ELF-1 (cell line): Measurements from ENCODE around the gene MED23.

Source experiments
- DNase-seq: peaks from one replicate; pipeline ENCODE4 v3.0.0-alpha.2; 2016; ENCODE audit warnings: low read depth, low spot score

Gene MED23

DNA sequence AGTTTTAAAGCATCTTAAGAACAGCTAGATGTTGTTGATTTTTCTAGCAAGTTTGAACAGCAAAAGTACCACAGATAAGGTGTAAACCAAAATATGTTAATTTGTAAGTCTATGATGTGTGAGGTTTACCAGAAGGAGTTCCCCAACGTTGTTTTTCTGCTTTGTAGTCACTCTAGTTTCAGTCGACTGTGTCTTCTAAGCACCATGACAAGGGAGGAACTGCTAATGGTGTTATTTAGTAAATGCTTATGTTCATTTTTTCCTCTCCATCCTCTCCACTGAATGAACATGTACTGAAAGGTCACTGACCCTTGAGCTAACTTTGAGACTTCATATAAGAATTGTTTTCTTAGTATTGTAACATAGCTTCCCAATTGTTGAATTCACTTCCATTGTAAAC, 12.1 kb upstream of the MED23 start:
- DNase-seq, result no peak

DNA sequence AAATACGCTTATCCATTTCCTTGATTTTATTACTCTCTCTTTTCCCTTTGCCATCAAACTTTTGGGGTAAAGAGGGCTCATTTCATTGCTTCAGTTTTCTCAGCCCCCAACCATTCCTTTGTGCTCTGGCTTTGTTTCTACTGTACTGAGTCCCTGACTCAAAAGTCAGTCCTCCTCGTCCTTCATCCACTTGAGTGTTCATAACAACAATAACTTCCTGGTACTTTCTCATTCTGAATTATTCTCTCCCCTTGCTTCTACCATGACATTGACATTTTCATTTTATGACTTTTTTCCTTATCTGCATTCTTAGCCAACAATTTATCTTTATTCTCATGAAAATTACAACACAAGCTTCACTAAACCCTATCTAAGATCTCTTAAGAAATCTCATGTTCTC, 10.0 kb upstream of the MED23 start:
- no peak for DNase-seq

DNA sequence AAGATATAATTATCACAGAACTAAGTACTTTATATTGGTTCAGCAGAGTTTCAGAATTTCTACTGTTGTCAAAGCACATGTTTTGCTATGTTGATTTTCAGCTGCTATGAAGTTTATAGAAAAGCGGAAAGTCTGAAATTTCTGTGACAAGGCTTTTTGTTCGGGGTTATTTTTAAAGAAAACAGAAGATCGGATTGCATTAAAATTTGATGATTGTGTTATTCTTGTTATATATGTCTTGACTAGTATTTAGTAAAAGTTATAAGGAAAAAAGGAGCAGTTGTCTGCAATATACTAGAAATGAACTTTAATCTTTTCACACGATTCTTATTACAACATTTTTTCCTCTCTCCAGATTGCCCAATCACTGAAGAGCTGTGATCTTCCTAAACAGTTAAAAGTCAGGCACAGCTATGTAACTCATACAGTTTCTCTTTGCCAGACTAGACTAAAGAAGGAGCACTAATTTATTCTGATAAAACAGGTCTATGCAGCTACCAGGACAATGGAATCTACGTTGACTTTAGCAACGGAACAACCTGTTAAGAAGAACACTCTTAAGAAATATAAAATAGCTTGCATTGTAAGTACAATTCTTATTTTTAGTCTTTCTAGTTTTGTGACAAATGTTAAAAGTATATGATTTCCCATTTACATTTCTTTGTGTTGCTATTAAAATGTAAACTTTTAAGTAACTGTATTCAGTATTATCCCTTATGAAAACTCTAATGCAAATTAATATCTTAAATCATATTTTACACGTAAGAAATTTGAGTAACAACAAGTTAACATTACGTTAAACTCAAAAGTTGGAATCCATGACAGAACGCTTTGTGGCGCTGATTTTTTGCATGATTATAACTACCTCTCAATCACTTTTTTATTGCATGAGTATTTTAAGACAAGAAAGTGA, 9.1 kb upstream of the MED23 start, which contains the start of gene ENPP3:
ENPP3 (plus strand) TSS at position 423 of the 913 bp plus-strand sequence; CDS start at position 506, 83 bp downstream.
- no peak for DNase-seq

DNA sequence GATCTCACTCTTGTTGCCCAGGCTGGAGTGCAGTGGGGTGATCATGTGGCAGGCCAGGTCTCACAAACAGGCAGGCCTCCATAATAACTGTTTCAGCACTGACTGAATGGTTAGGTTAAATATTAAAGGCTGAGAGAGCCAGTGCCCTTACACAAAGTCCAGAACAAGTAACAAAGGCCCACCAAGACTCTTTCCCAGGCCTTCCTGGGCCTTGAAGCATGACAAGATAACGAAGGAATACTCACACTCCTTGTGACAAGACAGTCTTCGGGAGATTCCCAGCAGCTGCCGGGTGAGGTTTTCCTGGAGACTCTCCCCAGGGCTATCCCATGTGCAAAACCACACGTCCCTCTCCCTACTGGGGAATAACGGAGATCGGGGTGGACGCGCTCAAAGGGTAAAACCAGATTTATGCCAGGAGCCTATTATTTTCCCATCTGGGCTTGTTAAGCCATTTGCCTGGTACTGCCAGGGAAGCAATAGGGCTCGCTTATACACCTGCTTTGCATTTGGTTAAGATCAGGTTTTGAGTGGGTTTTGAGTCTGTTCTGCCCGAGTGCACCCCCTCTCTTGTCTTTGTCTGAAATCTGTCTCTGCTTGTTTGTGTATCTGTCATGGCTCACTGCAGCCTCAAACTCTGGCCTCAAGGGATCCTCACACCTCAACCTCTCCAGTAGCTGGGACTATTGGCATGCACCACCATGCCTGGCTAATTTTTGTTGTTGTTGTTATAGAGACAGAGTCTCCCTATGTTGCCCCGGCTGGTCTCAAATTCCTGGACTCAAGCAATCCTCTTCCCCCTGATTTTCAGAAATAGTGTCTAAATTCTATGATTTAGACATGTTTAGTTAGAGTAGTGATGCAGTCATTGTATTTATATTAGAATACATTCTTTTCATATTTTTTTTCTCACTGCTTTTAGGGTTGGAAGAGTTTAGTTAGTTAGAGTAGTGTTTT, 7.6 kb upstream of the MED23 start:
- DNase-seq, result no peak

DNA sequence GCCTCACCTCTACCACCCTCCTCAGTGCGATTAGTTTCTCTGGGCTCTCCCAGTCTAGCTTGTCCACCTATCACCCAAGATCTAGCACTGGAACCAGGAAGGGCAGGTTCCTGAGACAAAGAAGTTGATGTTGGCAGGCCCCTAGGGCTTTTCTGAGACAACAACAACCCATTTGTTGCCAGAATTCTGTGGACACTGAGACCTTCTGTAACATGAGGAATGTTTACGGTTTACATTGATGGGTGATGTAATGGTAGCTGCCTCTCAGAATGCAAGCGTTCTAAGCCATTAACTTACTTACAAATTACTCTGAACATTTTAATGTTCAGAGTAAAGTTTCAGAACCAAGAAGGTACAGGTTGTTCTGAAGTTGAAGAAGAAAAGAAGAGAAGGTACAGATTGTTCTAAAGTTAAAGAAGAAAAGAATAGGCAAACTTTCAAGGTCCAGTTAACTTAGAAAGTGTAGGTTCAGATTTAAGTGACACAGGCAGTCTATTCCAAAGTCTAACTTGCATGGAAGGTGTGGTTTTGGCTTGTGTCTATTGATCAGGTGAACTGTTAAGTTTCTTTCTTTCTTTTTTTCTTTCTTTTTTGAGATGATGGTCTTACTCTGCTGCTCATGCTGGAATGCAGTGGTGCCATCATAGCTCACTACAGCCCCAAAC, 3.7 kb upstream of the MED23 start:
- DNase-seq, result peak; percentile 70

DNA sequence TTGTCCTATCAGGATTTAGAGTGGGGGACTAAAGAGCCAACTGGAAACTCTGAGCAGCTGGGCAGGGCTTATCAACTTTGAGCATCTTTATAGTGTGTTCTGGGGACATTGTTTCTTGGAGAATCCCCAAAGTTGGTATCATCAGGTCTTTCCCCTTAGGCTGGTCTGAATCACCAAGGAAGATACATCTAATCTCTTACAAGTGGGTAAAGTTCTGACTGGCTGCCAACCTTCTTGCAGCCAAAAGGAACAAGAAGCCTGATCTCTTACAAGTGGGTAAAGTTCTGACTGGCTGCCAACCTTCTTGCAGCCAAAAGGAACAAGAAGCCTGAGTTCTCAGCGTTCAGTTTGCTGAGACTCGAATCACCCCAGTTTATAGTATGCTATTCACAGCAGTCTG, 1.6 kb upstream of the MED23 start:
- DNase-seq, result no peak

DNA sequence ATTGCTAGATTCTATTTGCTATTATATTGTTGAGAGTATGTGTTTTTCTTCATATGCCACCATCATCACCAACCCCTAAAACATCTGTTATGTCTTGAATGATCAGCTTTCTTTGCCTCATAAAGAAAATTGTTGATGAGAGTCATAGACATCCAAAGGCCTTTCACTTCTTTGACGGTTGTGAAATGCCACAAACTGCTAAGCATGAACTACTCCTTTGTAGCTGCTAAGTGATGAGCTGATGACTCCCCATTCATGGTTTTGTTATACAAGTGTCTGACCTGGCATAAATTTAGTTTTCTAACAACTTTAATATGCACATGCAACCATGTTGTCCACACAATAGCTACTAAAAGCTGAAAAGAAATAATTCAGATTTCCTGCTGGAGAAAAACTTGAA, 684 bp upstream of the MED23 start:
- DNase-seq, result no peak

DNA sequence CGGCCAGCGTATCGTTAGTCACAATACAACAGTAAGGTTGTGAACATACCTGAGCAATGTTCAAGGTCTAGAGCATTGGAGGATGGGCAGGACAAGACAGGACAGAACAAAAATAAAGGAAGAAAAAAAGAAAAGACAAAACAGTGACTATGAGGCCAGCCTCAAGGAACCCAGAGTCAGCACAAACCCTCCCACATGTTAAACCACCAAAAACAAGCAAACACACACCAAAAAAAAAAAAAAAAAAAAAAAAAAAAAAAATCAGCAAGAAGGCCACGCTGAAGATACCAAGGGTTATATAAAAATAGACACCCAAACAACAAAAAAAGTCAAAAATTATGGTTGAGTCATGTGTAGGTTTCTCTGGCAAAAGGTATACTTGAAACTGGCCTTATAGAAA, 12.8 kb downstream of the MED23 start:
- no peak for DNase-seq

DNA sequence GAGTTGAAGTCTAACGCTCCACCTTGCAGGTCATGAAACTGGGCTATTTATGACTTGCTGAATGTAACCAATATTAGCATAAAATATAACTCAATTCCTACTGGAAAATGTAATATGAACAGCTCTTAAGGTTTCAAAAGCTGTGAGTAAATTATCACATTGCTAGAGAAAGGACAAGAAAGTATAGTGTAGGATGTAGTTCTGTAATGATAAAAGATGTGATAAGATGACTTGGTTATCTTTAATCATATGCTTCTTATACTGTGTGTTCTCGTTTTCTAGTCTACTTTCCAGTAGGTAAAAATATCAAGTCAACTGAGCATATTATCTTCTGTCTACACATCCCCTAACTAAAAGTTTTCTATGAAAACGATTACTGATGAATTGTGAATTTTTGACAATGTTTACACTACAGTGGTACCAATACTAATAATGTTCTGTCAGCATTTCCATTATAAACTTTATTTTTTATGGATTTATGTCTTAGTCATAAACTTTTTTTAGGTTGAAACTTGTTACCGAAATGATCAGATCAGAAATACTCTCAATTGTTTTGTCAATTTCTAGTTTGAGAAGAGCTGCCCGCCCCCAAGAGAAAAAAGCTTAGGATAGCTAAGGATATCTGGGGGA, 14.6 kb downstream of the MED23 start:
- DNase-seq, result no peak

DNA sequence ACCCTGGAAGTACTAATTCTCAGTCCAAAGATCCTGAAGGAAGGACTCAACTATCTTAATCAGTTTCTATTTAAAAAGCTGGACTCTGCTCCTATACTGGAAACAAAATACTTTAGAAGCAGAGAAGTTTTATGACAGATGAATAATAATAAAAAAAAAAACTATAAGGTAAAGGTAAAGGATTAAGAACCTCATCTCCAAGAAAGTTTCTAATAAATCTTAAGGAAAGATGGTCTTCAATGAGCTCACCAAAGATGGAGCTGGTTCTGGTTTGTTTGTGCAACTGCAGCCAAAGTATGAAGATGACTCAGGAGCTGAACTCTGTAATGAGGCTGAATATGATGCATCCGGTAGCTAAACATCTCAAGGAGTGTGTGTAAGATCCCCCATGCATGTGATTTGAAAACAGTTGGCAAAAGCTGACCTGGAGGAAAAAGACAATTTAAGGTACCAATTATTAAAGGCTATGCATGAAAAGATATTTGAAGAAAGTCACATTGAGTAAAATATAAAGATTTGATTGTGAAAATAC, 25.2 kb downstream of the MED23 start:
- DNase-seq, result no peak

DNA sequence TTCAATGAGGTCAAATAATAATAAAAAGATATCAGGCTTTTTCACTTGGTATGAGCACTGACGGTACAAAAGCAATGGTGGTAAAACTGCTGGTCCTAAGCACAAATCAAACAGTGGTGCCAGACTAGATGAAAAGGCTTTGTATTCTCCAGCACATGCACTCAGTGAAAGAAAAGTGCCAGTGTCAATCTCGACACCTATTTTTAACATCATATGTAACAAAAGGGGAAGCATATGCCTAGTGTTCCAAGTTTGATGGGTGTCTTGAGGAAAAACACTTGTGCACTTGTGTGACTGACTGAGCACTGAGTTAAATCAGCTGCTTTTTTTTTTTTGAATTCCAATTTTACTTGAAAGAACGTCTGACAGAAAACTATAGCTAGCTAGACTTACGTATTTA, 27.3 kb downstream of the MED23 start:
- no peak for DNase-seq

DNA sequence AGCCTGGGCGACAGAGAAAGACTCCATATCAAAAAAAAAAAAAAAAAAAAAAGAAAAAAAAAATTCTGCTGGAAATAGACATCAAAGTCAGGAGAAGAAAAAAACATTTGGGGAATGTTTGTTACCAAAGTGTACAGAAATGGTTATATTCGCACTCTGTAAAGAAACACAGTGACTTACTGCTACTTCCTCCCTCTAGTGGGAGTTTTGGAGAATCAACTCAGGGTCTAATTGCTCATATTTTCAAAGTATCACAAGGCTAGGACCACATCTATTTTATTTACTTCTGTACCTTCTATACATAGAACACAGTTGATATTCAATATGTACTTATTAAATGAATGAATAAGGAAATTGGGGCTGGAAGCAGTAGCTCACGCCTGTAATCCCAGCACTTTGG, 30.6 kb downstream of the MED23 start:
- no peak for DNase-seq

DNA sequence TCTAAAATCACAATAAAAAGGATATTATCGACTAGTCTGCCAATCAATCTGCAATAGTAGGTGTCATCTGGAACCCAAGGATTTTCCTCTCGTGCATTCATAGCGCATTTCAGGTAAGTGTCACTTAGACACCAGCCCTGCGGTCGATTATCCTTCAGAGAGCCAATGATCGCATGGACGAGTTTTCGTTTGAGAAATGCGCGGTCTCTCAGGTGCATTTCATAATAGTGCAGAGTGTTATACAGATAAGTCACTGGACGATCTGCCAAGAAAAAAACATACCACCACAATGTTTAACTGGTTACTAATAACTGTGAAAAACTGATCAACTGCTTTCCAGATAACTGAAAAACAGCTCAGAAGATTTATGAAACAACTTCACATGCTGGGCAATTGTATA, 34.0 kb downstream of the MED23 start:
- DNase-seq, result no peak

DNA sequence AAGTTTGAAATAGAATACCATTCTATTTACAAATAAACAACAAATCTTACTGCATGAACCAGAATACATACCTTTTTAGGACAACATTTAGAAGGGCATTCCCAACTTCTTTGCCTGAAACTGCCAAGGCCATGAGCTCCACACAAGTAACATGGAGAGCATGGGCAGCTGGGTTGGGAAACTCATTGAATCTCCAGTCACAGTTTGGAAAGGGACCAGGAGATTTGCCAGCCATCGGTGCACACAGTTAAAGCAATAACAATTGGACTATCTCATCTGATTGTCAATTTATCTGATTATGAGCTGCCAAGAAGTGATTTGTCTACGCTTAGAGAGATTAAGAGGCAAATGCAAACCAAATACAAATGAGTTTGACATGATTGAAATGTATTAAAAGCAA, 35.1 kb downstream of the MED23 start:
- DNase-seq, result no peak

DNA sequence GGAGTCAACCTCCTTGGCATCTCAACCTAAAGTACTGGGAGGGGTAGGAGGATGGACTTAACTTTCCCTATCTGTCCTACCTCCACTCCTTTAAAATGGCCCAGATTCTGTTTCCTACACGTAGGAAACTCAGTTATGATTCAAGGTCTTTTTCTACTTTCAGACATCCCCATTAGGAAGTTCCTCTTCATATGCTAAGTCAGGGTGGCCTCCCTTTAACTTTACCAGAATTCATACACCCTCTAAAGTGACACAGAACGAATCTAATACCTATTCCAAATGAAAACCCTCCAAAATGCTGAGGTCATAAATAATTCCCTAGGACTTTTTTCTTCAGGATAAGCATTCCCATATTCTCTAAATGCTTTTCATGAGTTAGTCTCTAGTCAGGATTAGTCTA, 39.4 kb downstream of the MED23 start:
- DNase-seq, result no peak

DNA sequence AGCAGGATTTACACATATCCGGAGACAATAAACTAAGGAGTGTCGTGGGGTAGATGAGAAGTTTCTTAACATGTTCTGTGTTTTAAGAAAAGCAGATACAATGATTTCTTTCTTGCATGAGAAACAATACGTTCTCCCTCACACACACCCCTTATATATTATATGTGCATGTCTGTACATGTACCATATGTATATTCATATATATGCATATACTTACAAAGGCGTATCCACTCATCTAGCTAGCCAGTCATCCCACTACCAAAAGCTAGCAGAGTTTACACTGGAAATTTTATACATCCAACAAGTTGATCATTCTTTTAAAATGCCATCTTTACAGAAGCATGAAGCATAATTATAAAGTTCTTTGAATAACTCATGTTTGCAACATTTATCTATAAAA, 40.1 kb downstream of the MED23 start:
- DNase-seq, result no peak

DNA sequence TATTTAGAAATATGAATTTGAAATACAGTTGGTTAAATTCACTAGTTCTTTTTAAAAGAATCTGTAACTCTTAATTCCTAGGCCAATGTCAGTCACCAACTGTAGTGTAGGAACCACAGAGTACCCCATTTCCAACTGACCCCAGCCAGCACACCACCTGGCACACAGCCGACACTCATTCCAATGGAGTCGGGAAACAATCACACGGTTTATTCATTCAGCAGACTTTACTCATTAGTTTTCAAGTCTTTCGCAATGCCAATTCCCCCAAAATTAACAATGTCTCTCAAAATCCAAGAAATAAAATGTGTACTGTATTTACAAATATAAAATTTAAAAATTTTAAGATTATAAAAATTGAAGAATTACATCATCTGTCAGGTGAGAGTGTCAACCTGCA, 41.5 kb downstream of the MED23 start:
- no peak for DNase-seq

DNA sequence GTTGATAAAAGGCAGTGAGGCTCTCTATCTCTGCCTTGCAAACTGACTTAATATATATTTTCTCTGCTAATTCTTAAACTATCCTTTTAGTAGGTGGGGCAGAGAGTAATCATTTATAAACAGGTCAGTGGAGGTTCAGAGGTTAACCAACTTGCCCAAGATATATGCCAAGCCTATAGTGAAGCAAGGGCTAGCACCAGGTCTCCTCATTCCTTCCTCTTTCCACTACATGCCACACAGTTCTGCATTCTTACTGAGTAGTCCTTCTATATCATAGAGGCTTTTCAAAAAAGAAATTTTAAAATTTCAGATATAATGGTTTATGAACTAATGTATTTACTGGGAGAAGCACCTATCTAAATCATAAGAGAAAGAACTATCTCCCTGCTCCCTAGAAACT, 46.5 kb downstream of the MED23 start:
- no peak for DNase-seq

DNA sequence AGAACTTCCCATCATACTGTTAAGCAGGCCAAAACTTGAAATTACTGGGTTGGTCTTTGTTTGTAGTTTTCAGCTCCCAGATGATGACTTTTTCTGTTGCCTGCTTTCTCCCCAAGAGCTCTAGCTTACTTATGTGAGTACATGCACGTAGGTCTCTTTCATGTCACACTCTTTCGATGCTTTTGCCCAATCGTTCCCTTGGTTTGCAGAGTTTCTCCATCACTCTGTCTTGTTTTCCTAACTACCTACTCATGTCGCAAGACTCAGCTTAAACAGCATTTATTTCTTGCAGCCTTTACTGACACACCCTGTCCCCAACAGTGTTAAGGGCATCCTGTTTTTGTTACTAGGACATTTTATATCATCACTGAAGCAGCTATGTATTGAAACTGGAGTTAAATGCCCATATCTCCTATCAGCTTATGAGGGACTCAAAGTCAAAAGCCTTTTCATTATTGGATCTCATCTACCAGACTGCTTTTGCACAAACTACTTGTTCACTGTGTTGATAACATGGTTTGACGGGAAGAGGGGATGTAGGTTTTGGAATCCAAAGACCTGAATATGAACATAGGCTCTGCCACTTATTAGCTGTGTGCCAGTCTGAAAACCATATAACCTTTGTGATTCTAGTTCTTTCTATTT, 52.1 kb downstream of the MED23 start:
- no peak for DNase-seq

DNA sequence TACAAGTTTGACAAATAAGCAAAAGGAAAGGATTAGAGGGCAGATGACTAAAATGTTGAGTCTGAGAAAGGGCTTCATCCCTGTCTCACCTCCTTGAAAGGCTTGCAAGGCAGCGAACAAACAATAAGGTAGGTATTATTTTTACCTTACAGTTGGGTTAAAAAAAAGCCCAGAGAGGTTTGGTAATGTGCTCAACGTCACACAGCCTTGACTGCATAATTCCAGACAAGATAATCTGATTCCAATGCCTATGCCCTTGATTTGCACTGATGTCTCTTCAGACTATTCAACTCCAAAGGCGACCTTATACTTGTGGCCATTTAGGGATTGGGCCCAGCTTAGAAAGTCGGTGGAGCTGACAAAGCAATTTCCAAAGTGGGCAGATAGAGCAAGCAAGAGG, 53.4 kb downstream of the MED23 start:
- DNase-seq, result no peak

DNA sequence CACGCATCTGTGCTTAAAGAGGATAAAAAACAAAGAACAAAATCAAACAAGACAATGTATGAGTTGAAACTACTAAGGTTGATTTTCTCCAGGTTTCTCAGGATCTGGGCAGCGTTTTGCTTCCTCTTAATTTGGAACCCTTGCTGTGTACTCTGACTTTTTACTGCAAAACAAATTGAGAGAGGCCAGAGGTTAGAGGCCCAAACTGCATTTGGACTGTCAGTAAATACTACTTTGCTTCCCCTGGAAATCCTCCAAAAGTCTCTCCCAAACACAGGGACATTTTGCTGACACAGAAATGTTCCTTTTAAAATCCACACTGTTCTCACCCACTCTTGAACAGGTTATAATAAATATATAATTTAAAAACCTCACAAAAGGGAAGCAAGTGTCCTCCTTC, 53.9 kb downstream of the MED23 start:
- DNase-seq, result no peak
